Mammary epithelial cell (primary cell): ENCODE results near the gene MT1G.

Experiments
- CTCF ChIP-seq, 2 donors: IDR thresholded peaks in 1 of 2; conservative IDR thresholded peaks in 1 of 2; 2 replicates each; pipeline ENCODE4 v1.5.1; 2011 to 2012; ENCODE audit warnings: inconsistent platforms in 2 of 2, low read length in 2 of 2, mild to moderate bottlenecking in 2 of 2, control low read depth in 1 of 2, low read depth in 1 of 2; ENCODE audit not compliant: insufficient read depth in 1 of 2; ENCODE audit errors: extremely low read depth in 1 of 2
- EZH2 ChIP-seq: IDR thresholded peaks from 2 replicates; pipeline ENCODE4 v1.6.1; 2012; ENCODE audit warnings: low read length, inconsistent platforms, borderline replicate concordance

GRCh38 chr16:56691885-56692284, 24.0 kb upstream of the MT1G start:
- TF ChIP-seq CTCF (conservative IDR thresholded peaks at IDR 0.05 in 1 of 2, IDR thresholded peaks at IDR 0.05 in 1 of 2; ENCODE audit: extremely low read depth in 1 of 2, insufficient read depth in 1 of 2, low read depth in 1 of 2, low read length in 2 of 2) (no peak), EZH2 (no peak)
